Large intestine (tissue), 3 donors: ENCODE data around the gene LCLAT1. TPM values are rescaled to one million over a fixed set of nuclear protein-coding genes. Genes with fewer than 3 reads are reported as not detected.
"Not testable (repeated sequence)": the region's sequence is repeated elsewhere in the genome, so short reads cannot be mapped to it uniquely, and the experiment has no call there.

Experiments used
- DNase-seq, 2 donors: peaks; one replicate each; pipeline versions ENCODE4 v3.0.0 to v3.0.0-alpha.2; 2013
- H3K27ac ChIP-seq: one replicate; pipeline ENCODE4 v1.5.1; 2013; ENCODE audit warnings: low read length
- H3K27me3 ChIP-seq: 2 replicates; pipeline ENCODE4 v1.6.1; 2013; ENCODE audit warnings: low read length; ENCODE audit not compliant: control insufficient read depth, insufficient read depth
- H3K36me3 ChIP-seq: 2 replicates; pipeline ENCODE4 v1.6.1; 2013; ENCODE audit warnings: low read length; ENCODE audit not compliant: control insufficient read depth, insufficient read depth
- H3K4me1 ChIP-seq: one replicate; pipeline ENCODE4 v1.6.1; 2013; ENCODE audit warnings: low read length; ENCODE audit not compliant: control insufficient read depth, insufficient read depth
- H3K4me3 ChIP-seq: one replicate; pipeline ENCODE4 v1.5.1; 2013; ENCODE audit warnings: low read length
- H3K9me3 ChIP-seq: one replicate; pipeline ENCODE4 v1.6.1; 2013; ENCODE audit warnings: mild to moderate bottlenecking, low read depth, low read length, moderate library complexity; ENCODE audit not compliant: control insufficient read depth
- whole genome bisulfite sequencing: methylation state at CpG from one replicate; pipeline ENCODE4 v1.1.5; 2013; ENCODE audit warnings: low lambda C conversion rate; ENCODE audit not compliant: insufficient coverage; 5-methylcytosine and 5-hydroxymethylcytosine counted together
- polyA plus RNA-seq: library from polyadenylated mRNA; unstranded; fragments of 120-200 nt; gene quantifications from one replicate; pipeline ENCODE4 v1.2.1, GENCODE V29; 2013

LCLAT1 gene
- polyA plus RNA-seq, 1 donor, result 16.7 TPM

- no peaks in the 10 kb centered on the region for H3K27me3 ChIP-seq
- H3K4me3 ChIP-seq, result no peak overlapping the region
- peaks cover 6% of the 10 kb centered on the region for H3K9me3 ChIP-seq
- WGBS, result no CpG with 5 or more reads among the region's 3 CpGs
- H3K4me1 ChIP-seq, result no peaks in the 10 kb centered on the region
- H3K27ac ChIP-seq, result no peak overlapping the region
- peaks cover 2% of the 10 kb centered on the region for H3K36me3 ChIP-seq
- DNase-seq, result no peak
Observed at GRCh38 chr2:30503695-30504052, 56.6 kb downstream of the LCLAT1 start.

GRCh38 chr2:30504731-30505130 is 57.7 kb downstream of the LCLAT1 start:
- Histone ChIP-seq H3K9me3 (peaks cover 5% of the 10 kb centered on the region), H3K4me3 (no peak overlapping the region), H3K36me3 (peaks cover 2% of the 10 kb centered on the region), H3K27ac (no peak overlapping the region), H3K27me3 (no peaks in the 10 kb centered on the region), H3K4me1 (no peaks in the 10 kb centered on the region)
- no peak for DNase-seq
- WGBS, result no CpG with 5 or more reads among the region's 1 CpG

DNA sequence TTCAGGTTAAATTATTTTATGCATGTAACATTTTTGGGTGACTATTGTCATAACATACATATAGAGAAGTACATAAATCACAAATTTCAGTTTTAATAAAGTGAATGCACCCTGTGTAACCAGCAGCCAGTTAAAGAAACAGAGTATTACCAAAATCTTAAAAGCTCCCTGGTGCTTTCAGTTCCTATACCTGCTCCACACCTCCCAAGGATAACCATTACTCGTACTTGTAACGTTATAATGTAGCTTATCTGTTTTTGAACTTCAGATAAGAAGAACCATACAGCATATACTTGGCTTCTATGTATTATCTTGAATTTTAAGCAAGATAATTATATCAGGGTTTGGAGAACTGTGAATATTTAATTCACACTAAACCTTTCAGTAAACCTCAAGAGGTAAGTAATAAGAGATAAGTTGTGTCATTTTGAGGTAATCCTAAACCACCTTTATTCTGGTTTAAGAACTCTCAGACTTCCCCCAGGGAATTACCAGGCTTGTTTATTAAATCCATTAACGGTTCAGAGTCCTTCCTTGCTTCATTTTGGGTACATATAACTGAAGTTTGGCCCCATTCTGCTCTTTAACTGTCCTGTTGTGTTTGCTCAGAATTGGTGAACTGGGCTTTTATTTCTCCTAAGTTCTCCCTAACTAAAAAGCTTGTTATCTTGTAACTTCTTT is 58.6 kb downstream of the LCLAT1 start:
- Histone ChIP-seq H3K27me3 (no peaks in the 10 kb centered on the region), H3K27ac (no peak overlapping the region), H3K4me1 (peaks cover 1% of the 10 kb centered on the region), H3K36me3 (peaks cover 2% of the 10 kb centered on the region), H3K4me3 (no peak overlapping the region), H3K9me3 (peaks cover 4% of the 10 kb centered on the region)
- no peak for DNase-seq
- WGBS, result 31% methylated on average over 2 of the region's 3 CpGs

DNA sequence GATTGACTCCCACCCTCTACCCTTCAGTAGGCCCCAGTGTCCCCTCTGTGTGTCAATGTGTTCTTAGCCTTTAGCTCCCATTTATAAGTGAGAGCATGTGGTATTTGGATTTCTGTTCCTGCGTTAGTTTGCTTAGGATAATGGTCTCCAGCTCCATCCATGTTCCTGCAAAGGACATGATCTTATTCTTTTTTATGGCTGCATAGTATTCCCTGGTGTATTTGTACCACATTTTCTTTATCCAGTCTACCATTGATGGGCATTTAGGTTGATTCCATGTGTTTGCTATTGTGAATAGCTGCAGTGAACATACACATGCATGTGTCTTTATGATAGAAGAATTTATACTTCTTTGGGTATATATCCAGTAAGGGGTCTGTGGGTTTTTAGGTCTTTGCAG is 60.4 kb downstream of the LCLAT1 start:
- H3K9me3 ChIP-seq, H3K4me1 ChIP-seq, H3K27ac ChIP-seq, DNase-seq, H3K4me3 ChIP-seq, H3K27me3 ChIP-seq, H3K36me3 ChIP-seq: not testable (repeated sequence)
- WGBS, result no CpG with 5 or more reads among the region's 1 CpG

GRCh38 chr2:30509716-30510115 is 62.7 kb downstream of the LCLAT1 start:
- no peaks in the 10 kb centered on the region for H3K9me3 ChIP-seq
- no peak overlapping the region for H3K4me3 ChIP-seq
- DNase-seq, result no peak
- H3K27ac ChIP-seq, result no peak overlapping the region
- no peaks in the 10 kb centered on the region for H3K36me3 ChIP-seq
- WGBS, result 100% methylated on average over 1 of the region's 5 CpGs
- H3K4me1 ChIP-seq, result peaks cover 7% of the 10 kb centered on the region
- H3K27me3 ChIP-seq, result no peaks in the 10 kb centered on the region

GRCh38 chr2:30510409-30510808 is 63.4 kb downstream of the LCLAT1 start:
- WGBS, result 100% methylated on average over 1 of the region's 4 CpGs
- H3K27me3 ChIP-seq, result no peaks in the 10 kb centered on the region
- no peak for DNase-seq
- no peaks in the 10 kb centered on the region for H3K36me3 ChIP-seq
- no peak overlapping the region for H3K27ac ChIP-seq
- H3K4me3 ChIP-seq, result no peak overlapping the region
- peaks cover 7% of the 10 kb centered on the region for H3K4me1 ChIP-seq
- H3K9me3 ChIP-seq, result no peaks in the 10 kb centered on the region

DNA sequence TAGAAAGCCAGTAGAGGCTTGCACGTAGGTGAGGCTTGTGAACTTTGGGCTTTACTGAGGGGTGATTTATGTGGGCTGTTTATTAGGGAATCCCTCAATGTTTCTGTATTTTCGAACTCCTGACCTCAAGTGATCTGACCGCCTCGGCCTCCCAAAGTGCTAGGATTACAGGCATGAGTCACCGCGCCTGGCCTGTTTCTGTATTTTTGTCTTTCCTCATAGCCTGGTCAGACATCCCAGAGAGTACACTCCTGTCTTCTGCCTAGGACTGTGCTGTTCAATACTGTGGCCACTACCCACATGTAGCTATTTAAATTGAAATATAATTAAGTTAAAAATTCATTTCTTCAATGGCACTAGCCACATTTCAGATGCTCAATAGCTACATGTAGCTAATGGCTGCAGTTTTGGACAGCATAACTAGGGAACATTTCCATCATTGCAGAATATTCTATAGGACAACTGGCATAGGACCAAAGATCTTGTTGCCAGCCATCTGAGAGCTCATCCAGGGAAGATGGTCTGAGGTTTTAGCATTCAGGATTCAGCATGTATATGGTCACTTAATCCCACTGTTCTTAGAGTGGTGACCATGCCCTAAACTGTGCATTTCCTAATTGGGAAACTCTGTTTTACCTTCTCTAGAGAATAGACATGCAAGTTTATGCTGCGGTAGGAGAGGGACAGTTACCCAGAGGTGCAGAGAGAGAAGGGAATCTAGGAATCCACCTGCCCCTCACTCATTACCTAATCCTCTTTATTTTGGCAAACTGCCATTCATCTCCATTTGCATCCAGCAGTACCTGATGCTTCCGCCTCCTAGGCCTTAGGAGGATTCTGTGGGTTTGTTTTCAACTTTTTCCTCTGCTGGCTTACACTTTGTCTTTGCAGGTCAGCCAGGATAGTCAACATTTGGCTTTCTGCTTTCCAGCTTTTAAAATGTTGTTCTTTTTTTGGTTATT is 64.4 kb downstream of the LCLAT1 start:
- H3K27ac ChIP-seq, result no peak overlapping the region
- peak in 1 of 2 donors; percentile 49 for DNase-seq
- H3K36me3 ChIP-seq, result no peaks in the 10 kb centered on the region

GRCh38 chr2:30512243-30512886 is 65.3 kb downstream of the LCLAT1 start:
- Histone ChIP-seq H3K27me3 (no peaks in the 10 kb centered on the region), H3K27ac (no peak overlapping the region)
- WGBS, result 20% methylated on average over 1 of the region's 3 CpGs

More for the DNA sequence above, 64.4 kb downstream of the LCLAT1 start:
- peaks cover 7% of the 10 kb centered on the region for H3K4me1 ChIP-seq
- no peak overlapping the region for H3K4me3 ChIP-seq
- WGBS, result no CpG with 5 or more reads among the region's 8 CpGs
- no peaks in the 10 kb centered on the region for H3K27me3 ChIP-seq
- H3K9me3 ChIP-seq, result no peaks in the 10 kb centered on the region

GRCh38 chr2:30513649-30514048 is 66.6 kb downstream of the LCLAT1 start:
- H3K36me3 ChIP-seq, H3K4me3 ChIP-seq, H3K4me1 ChIP-seq, H3K9me3 ChIP-seq, H3K27me3 ChIP-seq, H3K27ac ChIP-seq, DNase-seq: not testable (repeated sequence)
- WGBS, result 73% methylated on average over 2 of the region's 5 CpGs

More at GRCh38 chr2:30512243-30512886, 65.3 kb downstream of the LCLAT1 start:
- Histone ChIP-seq H3K9me3 (no peaks in the 10 kb centered on the region), H3K4me3 (no peak overlapping the region), H3K36me3 (no peaks in the 10 kb centered on the region), H3K4me1 (peaks cover 7% of the 10 kb centered on the region)
- no peak for DNase-seq

GRCh38 chr2:30514134-30514847 is 67.2 kb downstream of the LCLAT1 start:
- H3K27ac ChIP-seq, result no peak overlapping the region

More at GRCh38 chr2:30514134-30514847, 67.2 kb downstream of the LCLAT1 start:
- no peak for DNase-seq
- H3K36me3 ChIP-seq, result no peaks in the 10 kb centered on the region
- no peaks in the 10 kb centered on the region for H3K9me3 ChIP-seq
- H3K27me3 ChIP-seq, result no peaks in the 10 kb centered on the region
- no peak overlapping the region for H3K4me3 ChIP-seq
- 50% methylated on average over 1 of the region's 2 CpGs for WGBS
- H3K4me1 ChIP-seq, result peaks cover 7% of the 10 kb centered on the region
